GF-D8 (cell line): Measurements from ENCODE around the gene NR6A1.

Experiments used
- DNase-seq: peaks from one replicate; lab custom pipeline; 2025; lab: John Stamatoyannopoulos, UW

The NR6A1 gene

GRCh38 chr9:124472770-124473169 lies 298.3 kb downstream of the NR6A1 start:
- no peak for DNase-seq

- no peak for DNase-seq
Observed at GRCh38 chr9:124471761-124472160, 299.4 kb downstream of the NR6A1 start.

DNA sequence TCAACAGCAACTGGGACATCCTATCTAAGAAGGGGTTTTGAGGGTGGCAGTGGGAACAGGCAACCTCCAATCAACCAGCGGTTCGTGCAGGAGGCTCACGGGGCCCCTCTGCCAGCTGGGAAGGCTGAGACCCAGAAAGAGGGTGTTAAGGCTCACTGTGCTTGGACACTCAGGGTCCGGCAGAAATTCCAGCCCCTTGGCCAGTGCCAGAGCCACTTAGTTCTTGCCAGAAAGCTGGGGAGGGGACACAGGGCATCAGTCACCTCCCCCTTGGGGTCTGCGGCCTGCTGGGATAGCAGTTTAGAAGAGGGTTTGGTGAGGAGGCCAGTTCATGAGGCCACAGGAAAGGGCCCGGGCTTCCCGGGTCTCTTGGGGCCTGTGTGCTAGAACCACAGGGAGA lies 300.4 kb downstream of the NR6A1 start:
- no peak for DNase-seq

GRCh38 chr9:124470306-124470705 lies 300.8 kb downstream of the NR6A1 start:
- DNase-seq = no peak

GRCh38 chr9:124469011-124469832 lies 301.9 kb downstream of the NR6A1 start:
- no peak for DNase-seq

GRCh38 chr9:124468061-124468740 lies 302.9 kb downstream of the NR6A1 start:
- DNase-seq = no peak

DNA sequence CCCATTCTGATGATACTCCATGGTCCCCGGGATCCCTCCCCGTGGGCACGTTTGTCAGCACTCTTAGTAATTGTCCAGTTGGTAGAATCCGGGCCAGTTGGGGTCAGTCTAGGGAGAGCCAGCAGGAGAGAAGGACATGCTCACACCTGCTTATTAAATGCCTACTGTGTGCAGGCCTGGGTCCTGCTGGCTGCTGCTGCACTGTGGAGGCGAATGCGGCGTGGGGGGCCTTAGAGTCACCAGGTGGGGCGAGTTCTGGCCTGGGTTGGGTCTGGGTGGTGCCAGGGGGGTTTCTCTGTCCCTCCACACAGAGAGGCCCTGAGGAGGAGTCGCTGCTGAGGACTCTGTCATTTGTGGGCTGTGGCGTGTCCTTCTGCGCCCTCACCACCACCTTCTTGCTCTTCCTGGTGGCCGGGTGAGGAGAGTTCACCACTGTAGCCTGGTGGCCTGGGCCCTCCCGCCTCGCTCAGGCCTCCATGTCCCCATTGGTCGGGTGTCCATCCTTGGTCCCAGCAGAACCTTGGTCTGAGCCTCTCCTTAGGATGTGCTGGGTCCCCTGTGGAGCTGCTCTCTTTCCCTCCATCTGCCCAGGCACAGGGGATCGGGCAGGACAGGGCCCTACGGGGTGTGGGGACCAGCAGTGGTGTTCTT lies 303.6 kb downstream of the NR6A1 start:
- no peak for DNase-seq
